HG03108 (cell line): Measurements from ENCODE around the gene DES.
"Not testable (repeated sequence)": the region's sequence is repeated elsewhere in the genome, so short reads cannot be mapped to it uniquely, and the experiment has no call there.

Source experiments
- ATAC-seq: cut with Tn5 transposase; IDR thresholded peaks from one replicate; pipeline ENCODE4 v1.9.1; 2021; ENCODE audit warnings: moderate library complexity; ENCODE audit not compliant: unreplicated experiment

Gene DES

DNA sequence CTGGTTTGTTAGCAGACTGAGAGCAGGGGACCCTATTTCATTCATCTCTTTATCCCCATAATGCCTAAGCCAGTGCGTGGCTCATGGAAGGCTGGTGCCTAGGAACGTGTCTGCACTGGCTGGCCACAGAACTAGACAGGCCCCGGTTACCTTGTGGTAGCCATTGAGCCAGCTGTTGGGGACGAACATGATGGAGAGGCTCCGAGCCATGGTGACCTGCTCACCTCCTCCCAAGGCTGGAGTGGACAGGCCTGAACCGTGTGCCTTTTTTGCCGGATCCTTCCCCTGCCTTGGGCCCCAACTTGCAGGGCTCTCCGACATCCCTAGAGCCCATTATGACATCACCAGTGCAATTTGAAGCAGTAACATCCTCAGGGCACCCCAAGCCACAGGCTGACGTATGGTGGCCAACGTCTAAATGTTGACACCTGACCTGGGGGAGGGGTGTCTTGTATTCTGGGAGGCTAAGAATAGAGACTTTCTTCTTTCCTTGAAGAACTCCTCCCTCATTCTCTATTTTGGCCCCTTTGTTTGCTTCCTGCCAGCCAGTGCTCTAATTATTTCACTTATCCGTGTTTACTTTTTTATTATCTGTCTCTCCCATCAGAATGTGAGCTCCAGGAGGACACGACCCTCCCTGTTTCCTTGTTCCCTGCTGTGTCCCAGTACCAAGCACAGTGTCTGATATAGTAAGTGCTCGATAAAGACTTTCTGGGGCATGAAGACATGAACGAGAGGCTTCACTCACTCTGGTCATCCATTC lies 18.3 kb upstream of the DES start:
- ATAC-seq = no peak

DNA sequence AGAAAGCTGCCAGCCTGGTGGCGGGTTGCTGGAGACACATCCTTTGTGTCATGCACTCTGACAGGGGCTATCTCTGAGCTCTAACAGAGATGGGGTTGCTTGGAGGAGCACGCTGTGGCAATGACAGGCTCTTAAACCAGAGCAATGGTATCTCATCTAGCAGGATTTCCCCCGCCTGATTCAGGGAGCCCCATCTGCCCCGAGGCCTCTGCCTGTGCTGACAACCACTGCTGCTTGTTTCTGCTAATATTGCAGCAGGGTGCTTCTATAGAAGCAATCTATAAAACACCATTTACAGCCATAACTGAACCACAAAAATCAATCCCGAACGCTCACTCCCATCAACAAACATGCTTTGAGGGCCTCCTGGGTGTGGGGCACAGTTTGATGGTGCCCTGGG lies 17.6 kb upstream of the DES start:
- ATAC-seq = no peak

DNA sequence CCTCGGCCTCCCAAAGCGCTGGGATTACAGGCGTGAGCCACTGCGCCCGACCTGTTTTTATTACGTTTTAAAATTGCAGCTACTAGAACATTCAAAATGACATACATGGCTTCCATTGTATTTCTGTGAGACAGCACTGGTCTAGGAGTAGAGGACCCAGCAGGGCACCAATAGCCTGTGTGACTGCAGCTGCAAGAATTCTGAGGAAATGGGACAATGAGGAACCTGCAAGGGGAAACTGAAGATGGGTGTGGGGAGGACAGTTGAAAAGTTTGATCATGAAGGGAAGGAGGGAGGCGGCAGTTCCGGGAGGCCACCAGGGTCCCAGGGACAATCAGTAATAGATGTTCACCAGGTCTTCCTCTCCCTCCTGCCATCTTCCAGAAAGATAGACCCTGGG lies 16.6 kb upstream of the DES start:
- ATAC-seq = no peak

DNA sequence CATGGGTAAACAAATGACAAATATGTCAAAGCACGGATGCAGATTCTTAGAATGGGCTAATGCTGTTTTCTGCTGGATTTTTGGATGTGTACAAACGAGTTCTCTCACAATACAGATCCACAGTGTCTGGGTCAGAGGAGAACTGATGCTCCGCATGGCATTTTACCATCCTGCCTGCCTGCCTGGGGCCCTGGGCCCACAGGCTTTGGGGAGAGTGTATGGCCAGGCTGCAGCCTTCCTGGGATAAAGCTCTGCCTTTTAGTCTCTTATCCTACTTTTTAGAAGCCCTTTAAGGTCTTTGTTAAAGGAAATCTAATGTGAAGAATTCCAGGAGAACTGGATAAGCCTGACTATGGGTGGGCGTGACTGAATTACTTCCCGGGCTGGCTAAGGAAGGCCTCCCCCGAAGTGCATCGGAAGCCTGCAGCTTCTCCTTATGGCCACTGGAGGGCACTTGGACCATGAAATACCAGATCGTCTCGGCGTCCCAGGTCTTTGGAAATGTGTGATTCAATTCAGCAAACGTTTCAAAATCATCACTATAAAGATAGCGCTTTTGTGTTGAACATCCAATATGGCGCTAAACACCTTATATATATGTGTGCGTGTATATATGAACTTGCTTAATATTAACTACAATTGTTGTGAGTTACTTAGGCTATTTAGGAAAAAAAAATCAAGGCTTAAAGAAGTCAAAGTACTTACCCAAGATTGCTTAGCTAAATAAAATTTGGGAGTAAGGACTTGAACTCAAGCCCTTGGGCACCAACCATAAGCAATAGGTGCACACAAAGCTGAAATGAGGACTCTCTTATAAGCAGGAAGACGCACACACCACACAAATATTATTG lies 15.3 kb upstream of the DES start:
- peak; percentile 67 for ATAC-seq

DNA sequence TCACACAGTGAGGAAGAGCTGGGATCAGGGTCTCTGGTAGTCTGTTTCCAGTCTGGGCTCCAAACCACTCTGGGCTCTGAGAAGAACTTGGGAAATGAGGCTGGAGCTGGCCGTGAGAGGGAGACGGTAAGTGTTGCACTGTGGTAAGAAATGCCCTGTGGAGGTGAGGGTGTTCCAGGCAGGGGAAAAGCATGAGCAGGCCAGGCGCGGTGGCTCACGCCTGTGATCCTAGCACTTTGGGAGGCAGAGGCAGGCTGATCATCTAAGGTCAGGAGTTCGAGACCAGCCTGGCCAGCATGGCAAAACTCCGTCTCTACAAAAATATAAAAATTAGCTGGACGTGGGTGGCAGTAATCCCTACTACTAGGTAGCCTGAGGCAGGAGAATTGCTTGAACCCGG lies 14.3 kb upstream of the DES start:
- ATAC-seq = no peak

DNA sequence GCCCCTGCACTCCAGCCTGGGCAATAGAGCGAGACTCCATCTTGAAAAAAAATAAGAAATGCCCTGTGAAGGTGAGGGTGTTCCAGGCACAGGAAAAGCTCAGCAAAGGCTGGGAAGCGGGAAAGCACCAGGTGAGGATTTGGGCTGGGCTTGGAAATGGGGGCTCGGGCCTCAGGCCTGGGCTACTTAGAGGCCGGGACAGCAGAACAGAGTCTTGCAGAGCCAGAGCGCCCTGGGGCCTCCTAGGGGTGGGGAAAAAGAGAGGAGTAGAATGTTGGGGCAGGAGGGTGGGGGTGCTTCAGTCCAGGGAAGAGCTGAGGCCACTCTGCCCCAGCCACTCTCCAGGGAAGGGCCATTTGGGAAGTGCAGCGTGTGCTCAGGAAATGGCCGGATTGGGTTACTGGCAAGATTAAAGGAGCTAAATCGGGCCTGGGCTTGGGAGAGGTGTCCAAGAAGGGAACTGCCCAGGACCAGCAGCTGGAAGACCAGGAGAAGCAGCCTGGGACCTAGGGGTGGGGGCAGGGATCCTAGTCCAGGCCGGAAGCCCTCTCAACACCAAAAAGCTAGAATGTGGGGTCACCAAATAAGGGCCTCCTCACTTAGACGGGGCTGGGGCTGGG lies 13.8 kb upstream of the DES start:
- no peak for ATAC-seq

DNA sequence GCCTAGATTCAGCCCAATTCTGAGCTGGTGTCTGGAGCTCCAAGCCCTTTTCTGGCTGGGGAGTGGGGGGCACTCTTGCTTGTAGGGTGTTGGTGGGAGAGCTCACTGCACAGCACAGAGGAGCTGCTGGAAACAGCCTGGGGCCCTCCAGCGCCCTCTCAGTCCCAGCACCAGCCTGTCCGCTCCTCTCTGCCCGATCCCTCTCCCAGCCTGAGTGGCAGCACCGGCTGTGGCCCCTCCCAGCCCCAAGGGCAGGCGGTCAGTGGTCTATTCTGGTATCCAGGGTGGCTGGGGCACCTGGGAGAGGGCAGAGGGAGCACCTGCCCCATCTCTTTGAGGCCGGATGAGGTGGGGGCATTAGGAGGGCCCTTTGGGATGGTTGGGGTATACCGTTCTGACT lies 13.2 kb upstream of the DES start:
- no peak for ATAC-seq

DNA sequence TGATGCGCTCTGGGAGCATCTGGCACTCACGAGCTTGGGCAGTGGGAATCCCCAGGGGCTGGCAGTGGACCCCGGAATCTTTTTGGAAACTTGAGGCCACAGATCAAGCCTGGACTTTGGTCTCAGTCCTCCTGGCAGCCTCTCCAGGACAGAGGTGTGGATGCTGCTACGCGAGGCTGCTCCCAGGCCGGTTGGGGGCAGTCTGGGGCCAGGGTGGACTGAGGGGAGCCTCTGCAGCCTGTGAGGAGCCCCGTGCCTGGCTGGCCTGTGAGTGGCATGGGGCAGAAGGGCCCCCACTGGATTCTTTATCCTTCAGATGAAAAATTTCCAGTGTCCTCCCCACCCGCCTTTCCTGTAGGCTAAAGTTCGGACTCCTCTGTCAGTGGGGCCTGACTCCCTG lies 12.7 kb upstream of the DES start:
- no peak for ATAC-seq

DNA sequence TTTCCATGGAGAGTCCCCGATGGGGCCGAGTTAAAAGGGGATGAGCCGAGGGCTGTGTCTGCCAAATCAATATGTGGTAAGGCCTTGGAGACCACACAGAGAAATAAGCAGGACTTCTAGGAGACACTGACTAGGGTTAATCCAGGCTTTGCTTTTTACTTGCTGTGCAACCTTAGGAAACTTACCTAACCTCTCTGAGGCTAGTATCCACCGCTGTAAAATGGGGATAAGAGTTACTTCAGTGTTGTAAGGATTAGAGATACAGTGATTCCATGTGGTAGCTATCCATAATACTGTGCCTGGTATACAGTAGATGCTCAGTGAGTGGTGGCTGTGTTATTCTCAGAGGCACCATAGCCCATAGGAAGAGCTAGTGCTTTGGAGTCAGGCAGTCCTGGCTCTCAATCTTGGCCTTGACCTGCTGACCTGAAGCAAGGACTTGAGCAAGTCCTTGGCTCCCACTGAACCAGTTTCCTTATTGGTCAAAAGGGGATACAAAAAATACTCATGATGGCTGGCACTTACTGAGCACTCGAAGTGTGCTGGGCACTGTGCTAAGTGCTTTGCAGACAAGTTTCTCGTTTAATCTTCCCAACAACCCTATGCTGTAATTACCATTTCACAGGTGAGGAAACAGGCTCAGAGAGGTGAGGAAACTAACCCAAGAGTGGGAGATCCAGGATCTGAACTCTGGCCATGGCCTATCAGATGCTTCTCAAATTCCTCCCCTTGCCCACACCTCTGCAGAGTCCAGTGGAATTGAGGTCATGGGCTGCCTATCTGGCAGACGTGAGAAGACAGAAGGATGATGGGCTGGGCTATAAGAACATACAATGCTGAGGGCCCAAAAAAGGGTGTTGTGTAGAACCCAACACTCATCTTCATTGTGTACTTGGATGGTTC lies 12.0 kb upstream of the DES start:
- ATAC-seq = no peak

DNA sequence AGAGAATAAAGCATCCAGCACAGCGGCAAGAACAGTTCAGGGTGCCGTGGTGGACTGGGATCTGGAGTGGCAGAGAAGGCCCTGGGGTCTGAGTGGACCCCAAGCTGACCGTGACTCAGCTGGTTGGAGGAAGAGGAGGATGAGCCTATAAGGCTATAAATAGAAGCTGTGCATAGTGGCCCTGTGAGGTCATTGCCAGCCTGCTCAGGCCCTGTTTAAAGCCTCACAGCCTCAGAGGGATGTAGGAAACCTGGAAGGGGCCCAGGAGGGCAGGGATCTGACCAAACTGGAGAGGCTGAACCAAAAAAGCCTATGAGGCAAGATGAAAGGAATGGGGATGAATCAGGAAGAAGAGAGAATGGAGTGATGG lies 11.3 kb upstream of the DES start:
- ATAC-seq = no peak

DNA sequence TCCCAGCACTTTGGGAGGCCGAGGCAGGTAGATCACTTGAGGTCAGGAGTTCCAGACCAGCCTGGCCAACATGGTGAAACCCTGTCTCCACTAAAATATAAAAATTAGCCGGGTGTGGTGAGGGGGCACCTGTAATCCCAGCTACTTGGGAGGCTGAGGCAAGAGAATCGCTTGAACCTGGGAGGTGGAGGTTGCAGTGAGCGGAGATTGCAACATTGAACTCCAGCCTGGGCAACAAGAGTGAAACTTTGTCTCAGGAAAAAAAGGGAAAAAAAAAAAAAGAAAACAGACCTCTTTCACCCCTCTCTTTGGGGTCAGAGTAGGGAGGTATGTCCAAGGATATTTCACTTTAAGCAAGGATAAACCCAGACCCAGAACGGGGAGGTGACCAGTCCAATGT lies 10.8 kb upstream of the DES start:
- ATAC-seq = not testable (repeated sequence)

DNA sequence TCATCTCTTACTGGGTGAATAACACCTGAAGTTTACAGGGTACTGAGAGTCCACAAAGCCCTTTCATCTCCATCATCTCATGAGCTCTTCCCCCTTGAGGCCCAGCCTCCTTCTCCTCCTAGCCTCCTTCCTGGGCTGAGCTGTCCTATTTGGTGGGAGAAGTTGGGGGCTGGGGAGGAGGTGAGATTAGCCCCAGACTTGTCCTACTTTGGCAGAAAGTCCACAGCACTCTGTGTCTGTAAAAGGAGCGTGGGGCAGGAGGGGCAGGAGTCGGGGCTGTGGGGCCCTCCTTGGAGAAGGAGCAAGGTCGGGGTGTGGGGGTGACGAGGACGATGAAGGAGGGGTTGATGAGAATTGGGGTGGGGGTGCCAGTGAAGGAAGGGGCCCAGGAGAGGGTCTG lies 10.0 kb upstream of the DES start:
- ATAC-seq = no peak

DNA sequence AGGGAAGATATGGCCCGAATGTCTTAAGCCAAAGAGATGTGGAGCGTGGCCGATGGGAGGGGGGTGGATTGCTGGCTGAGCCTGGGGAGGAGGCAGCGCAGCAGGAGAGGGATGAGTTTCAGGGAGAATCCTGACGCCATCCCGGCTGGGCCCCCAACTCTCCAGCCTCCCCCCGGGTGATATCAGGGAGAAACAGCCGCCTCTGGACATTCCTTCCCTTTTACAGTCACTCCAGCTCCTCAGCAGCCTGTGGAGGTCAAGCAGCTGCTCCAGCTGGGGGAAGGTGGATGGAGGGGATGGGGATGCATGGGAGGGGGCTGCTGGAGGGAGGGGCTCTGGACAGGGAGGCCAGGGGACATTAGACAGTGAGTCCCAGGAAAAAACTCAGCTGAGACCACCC lies 9.5 kb upstream of the DES start:
- ATAC-seq = no peak

DNA sequence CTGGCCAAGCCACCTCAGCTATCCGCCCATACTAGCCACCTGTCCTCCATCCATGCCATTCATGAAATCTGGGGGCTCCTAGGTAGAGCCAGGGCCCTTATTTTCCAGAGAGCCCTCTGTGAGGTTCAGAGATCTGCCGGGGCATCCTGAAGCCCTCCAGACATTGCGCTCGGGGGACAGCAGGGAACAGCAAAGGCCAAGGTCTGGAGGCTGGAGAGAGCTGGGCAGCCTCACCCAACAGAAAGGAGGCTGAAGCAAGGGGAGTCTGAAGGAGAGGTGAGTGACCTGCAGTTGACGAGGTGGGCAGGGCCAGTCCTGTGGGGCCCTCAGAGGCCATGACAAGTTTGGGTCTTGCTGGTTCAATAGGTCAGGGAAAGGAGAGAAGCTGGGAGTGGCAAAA lies 8.6 kb upstream of the DES start:
- ATAC-seq = no peak

DNA sequence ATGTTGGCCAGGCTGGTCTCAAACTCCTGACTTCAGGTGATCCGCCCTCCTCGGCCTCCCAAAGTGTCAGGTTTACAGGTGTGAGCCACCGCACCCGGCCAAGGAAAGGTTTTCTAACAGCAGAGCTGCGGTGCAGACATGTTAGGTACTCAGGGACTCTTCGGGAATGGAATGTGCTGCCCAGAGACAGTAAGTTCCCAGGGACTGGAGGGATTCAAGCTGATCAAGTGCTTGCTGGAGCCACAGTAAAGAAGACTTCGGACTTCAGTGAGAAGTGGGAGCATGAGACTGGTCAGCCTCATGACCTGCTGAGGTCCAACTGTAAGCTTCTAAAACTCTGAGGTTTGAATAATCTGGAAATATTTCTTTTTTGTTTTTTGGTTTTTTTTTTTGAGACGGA lies 7.8 kb upstream of the DES start:
- ATAC-seq = no peak

DNA sequence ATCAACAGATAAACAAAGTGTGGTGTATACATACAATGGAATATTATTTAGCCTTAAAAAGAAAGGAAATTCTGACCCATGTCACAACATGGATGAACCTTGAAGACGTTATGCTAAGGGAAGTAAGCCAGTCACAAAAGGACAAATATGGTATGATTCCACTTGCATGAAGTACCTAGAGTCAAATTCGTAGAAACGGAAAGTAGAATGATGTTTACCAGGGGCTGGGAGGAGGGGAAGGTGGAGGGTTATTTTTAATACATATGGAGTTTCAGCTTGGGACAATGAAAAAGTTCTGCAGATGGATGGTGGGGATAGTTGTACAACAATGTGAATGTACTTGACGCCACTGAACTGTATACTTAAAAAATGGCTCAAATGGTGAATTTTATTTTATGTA lies 3.3 kb upstream of the DES start:
- ATAC-seq = no peak

DNA sequence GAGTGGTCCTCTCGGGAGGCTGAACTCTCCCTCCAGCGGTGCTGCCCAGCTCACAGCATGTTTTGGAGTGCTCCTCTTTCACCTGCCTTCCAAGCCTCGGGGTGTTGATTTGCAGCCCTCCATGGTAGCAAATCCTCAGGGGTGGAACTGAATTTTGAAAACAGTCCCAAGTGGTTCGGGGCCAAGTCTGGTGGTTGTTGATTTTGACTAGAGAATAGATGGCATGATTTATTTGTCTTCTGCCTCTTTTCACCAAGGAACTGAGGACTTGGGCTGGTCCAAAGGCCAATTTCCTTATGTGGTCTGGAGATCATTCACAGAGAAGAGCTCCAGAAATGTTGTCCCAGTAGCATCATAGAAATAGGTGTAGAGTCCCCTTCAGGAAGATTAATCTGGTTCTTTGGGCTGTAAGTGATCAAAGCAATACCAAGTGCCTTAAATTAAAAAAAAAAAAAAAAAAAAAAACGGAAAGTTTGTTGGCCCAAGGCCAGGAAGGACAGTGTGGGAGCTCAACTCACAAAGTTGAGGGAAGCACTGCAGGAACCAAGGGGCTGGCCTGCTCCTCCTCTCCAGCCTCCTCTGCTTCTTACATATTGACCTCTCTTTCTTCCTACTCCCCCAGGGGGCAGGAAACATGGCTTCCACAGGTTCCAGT lies 2.5 kb upstream of the DES start:
- ATAC-seq = no peak

DNA sequence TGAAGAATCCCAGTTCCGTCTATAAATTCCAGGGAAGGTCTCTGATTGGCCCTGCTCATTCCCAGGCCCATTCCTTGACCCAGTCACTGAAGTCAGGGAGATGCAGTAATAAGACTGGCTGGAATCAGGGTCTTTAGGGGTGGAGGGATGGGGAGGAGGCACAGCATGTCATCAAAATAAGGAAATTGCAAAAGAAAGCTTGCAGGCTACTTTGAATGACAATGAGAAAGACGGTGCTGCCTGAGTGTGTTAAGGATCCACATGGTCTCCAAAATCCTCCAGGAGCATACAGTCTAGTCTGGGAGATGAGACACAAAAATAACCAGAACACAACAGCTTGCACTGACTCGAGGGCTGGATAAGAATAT lies 2.0 kb upstream of the DES start:
- ATAC-seq = no peak

DNA sequence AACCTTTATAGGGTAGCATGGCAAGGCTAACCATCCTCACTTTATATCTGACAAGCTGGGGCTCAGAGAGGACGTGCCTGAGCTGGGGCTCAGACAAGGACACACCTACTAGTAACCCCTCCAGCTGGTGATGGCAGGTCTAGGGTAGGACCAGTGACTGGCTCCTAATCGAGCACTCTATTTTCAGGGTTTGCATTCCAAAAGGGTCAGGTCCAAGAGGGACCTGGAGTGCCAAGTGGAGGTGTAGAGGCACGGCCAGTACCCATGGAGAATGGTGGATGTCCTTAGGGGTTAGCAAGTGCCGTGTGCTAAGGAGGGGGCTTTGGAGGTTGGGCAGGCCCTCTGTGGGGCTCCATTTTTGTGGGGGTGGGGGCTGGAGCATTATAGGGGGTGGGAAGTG lies 1.2 kb upstream of the DES start:
- no peak for ATAC-seq

DNA sequence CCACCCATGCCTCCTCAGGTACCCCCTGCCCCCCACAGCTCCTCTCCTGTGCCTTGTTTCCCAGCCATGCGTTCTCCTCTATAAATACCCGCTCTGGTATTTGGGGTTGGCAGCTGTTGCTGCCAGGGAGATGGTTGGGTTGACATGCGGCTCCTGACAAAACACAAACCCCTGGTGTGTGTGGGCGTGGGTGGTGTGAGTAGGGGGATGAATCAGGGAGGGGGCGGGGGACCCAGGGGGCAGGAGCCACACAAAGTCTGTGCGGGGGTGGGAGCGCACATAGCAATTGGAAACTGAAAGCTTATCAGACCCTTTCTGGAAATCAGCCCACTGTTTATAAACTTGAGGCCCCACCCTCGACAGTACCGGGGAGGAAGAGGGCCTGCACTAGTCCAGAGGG lies 803 bp upstream of the DES start:
- no peak for ATAC-seq

DNA sequence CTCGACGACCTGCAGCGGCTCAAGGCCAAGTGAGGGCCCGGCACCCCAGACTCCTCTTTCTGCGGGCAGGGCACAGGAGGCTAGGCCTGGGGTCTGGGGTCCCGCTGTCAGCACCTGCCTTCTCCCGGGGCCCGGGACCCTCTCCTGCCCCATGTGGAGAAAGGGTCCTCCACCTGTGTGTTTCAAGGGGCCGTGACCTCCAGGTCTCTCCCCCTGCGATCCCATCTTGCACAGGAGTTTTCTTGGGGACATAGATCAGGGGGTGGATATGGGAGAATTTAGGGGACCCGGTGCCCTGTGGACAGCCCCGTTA lies 791 bp downstream of the DES start:
- no peak for ATAC-seq
